ENCODE results near the gene IL1RN. TPM values are rescaled to one million over a fixed set of nuclear protein-coding genes. Genes with fewer than 3 reads are reported as not detected.
"Not testable (repeated sequence)": the region's sequence is repeated elsewhere in the genome, so short reads cannot be mapped to it uniquely, and the experiment has no call there.

Gene IL1RN
- total RNA-seq: 44.7 TPM

- DNase-seq: no peak
Observed at GRCh38 chr2:113126845-113127645, at the start of gene IL1RN. IL1RN (plus strand) TSS chr2:113127598; CDS start chr2:113127625, 27 bp downstream.

- DNase-seq: no peak
Observed at GRCh38 chr2:113077921-113078320, 49.5 kb upstream of the IL1RN start.

GRCh38 chr2:113078350-113078839, 49.0 kb upstream of the IL1RN start:
- DNase-seq: peak; percentile 31

- DNase-seq: peak; percentile 26
Observed at GRCh38 chr2:113079131-113079530, 48.3 kb upstream of the IL1RN start.

GRCh38 chr2:113080134-113080533, 47.3 kb upstream of the IL1RN start:
- peak; percentile 67 for DNase-seq

GRCh38 chr2:113081488-113082210, 45.7 kb upstream of the IL1RN start:
- no peak for DNase-seq

- no peak for DNase-seq
Observed at GRCh38 chr2:113083296-113083695, 44.1 kb upstream of the IL1RN start.

- no peak for DNase-seq
Observed at GRCh38 chr2:113084249-113085000, 43.0 kb upstream of the IL1RN start.

- DNase-seq: no peak
Observed at GRCh38 chr2:113085542-113085941, 41.9 kb upstream of the IL1RN start.

- DNase-seq: no peak
Observed at GRCh38 chr2:113088213-113088992, 39.0 kb upstream of the IL1RN start.

GRCh38 chr2:113089916-113090315, 37.5 kb upstream of the IL1RN start:
- DNase-seq: no peak

GRCh38 chr2:113091231-113091896, 36.0 kb upstream of the IL1RN start:
- no peak for DNase-seq

GRCh38 chr2:113092864-113093612, 34.4 kb upstream of the IL1RN start:
- peak; percentile 35 for DNase-seq

GRCh38 chr2:113093613-113093977, 33.8 kb upstream of the IL1RN start:
- no peak for DNase-seq

GRCh38 chr2:113096306-113096705, 31.1 kb upstream of the IL1RN start:
- not testable (repeated sequence) for DNase-seq

- not testable (repeated sequence) for DNase-seq
Observed at GRCh38 chr2:113096842-113097618, 30.4 kb upstream of the IL1RN start.

GRCh38 chr2:113098041-113098440, 29.4 kb upstream of the IL1RN start:
- DNase-seq: no peak

GRCh38 chr2:113098532-113098931, 28.9 kb upstream of the IL1RN start:
- DNase-seq: no peak

GRCh38 chr2:113102133-113102532, 25.3 kb upstream of the IL1RN start:
- no peak for DNase-seq

GRCh38 chr2:113103277-113103676, 24.1 kb upstream of the IL1RN start:
- no peak for DNase-seq
